Breast epithelium (tissue), 4 donors: Measurements from ENCODE around the gene ABHD12B. TPM values are rescaled to one million over a fixed set of nuclear protein-coding genes. Genes with fewer than 3 reads are reported as not detected.

Experiments used
- DNase-seq, 2 donors: peaks; one replicate each; pipeline ENCODE4 v3.0.0-alpha.2; 2019; ENCODE audit warnings: low spot score in 2 of 2
- H3K27ac ChIP-seq, 2 donors: fragments of 200-600 bp; sonication (generic) in 1 of 2; one replicate each; pipeline ENCODE4 v1.5.1; 2016 to 2019; ENCODE audit warnings: mild to moderate bottlenecking in 1 of 2
- H3K27me3 ChIP-seq, 2 donors: fragments of 200-600 bp; sonication (generic) in 1 of 2; one replicate each; pipeline versions ENCODE4 v1.5.1 to v1.6.0; 2017 to 2019; ENCODE audit warnings: control low read depth in 1 of 2, mild to moderate bottlenecking in 1 of 2
- H3K36me3 ChIP-seq: fragments of 200-600 bp; one replicate; pipeline ENCODE4 v1.5.1; 2019
- H3K4me1 ChIP-seq, 2 donors: fragments of 200-600 bp; sonication (generic); one replicate each; pipeline ENCODE4 v1.5.1; 2016 to 2019; ENCODE audit warnings: control low read depth in 1 of 2
- H3K4me3 ChIP-seq, 3 donors: fragments of 200-600 bp; sonication (generic); 1 replicate in 2 of 3; 2 replicates in 1 of 3; pipeline ENCODE4 v1.5.1; 2016 to 2019; ENCODE audit warnings: mild to moderate bottlenecking in 3 of 3, moderate library complexity in 2 of 3
- H3K9me3 ChIP-seq, 2 donors: fragments of 200-600 bp; sonication (generic) in 1 of 2; one replicate each; pipeline ENCODE4 v1.5.1; 2016 to 2019; ENCODE audit warnings: control low read depth in 1 of 2
- CTCF ChIP-seq, 3 donors: fragments of 450-650 bp; IDR thresholded peaks; one replicate each; pipeline ENCODE4 v1.5.1; 2016 to 2017; ENCODE audit warnings: antibody characterized with exemption in 3 of 3, mild to moderate bottlenecking in 3 of 3, moderate library complexity in 3 of 3
- POLR2A ChIP-seq: fragments of 450-650 bp; IDR thresholded peaks from one replicate; pipeline ENCODE4 v1.6.1; 2016; ENCODE audit warnings: antibody characterized with exemption, mild to moderate bottlenecking, moderate library complexity
- POLR2AphosphoS5 ChIP-seq, 3 donors: sonication (generic); formaldehyde crosslinking; IDR thresholded peaks; one replicate each; pipeline ENCODE4 v1.6.1; 2017; ENCODE audit warnings: antibody characterized with exemption in 3 of 3
- intact Hi-C: fragments of 100-400 bp; cut with DNase I; formaldehyde crosslinking; loops from one replicate; pipeline ENCODE4 v1.15.1; 2023; ENCODE audit warnings: low total_unique reads
- total RNA-seq, 3 donors: library from RNA; depleted of rRNA; stranded (reverse); fragments of >200 nt; gene quantifications; one replicate each; pipeline ENCODE4 v1.1.0, GENCODE V29; 2016

ABHD12B gene
- total RNA-seq = not detected

GRCh38 chr14:50871914-50872732 lies at the start of gene ABHD12B:
TSS of gene ABHD12B (plus strand) at chr14:50872053. CDS start at chr14:50872175, 122 bp downstream.
- Histone ChIP-seq H3K36me3 (no peaks in the 10 kb centered on the region), H3K4me1 (no peaks in the 10 kb centered on the region), H3K27me3 (no peaks in the 10 kb centered on the region), H3K9me3 (no peaks in the 10 kb centered on the region), H3K4me3 (peak within 1 kb of the TSS; percentile 10 to 65 (median 46)), H3K27ac (no peak within 1 kb of the TSS)
- intact Hi-C loops = no loop called here
- no peak for DNase-seq
- TF ChIP-seq POLR2A (no peak), POLR2AphosphoS5 (IDR thresholded peaks at IDR 0.05) (no peak), CTCF (IDR thresholded peaks at IDR 0.05) (no peak)

GRCh38 chr14:50822501-50823042 lies 49.3 kb upstream of the ABHD12B start:
- no peak overlapping the region for H3K27ac ChIP-seq

GRCh38 chr14:50823051-50823761 lies 48.6 kb upstream of the ABHD12B start:
- no peaks in the 10 kb centered on the region for H3K4me1 ChIP-seq
- no peaks in the 10 kb centered on the region for H3K36me3 ChIP-seq
- TF ChIP-seq POLR2AphosphoS5 (IDR thresholded peaks at IDR 0.05) (no peak), CTCF (IDR thresholded peaks at IDR 0.05) (no peak), POLR2A (no peak)
- intact Hi-C loops = no loop called here
- DNase-seq = no peak
- no peak overlapping the region for H3K4me3 ChIP-seq
- no peaks in the 10 kb centered on the region for H3K9me3 ChIP-seq
- no peaks in the 10 kb centered on the region for H3K27me3 ChIP-seq
- no peak overlapping the region for H3K27ac ChIP-seq

More at GRCh38 chr14:50822501-50823042, 49.3 kb upstream of the ABHD12B start:
- intact Hi-C loops = no loop called here
- no peak for DNase-seq
- H3K27me3 ChIP-seq = no peaks in the 10 kb centered on the region
- no peaks in the 10 kb centered on the region for H3K36me3 ChIP-seq
- no peak for TF ChIP-seq POLR2AphosphoS5 (IDR thresholded peaks at IDR 0.05)
- TF ChIP-seq CTCF (IDR thresholded peaks at IDR 0.05) = no peak
- no peak for TF ChIP-seq POLR2A
- no peaks in the 10 kb centered on the region for H3K9me3 ChIP-seq
- H3K4me1 ChIP-seq = no peaks in the 10 kb centered on the region
- H3K4me3 ChIP-seq = no peak overlapping the region

- no peak overlapping the region for H3K27ac ChIP-seq
- TF ChIP-seq POLR2A (no peak), POLR2AphosphoS5 (IDR thresholded peaks at IDR 0.05) (no peak), CTCF (IDR thresholded peaks at IDR 0.05) (no peak)
- no peaks in the 10 kb centered on the region for H3K27me3 ChIP-seq
- no peaks in the 10 kb centered on the region for H3K4me1 ChIP-seq
- no peaks in the 10 kb centered on the region for H3K9me3 ChIP-seq
- H3K4me3 ChIP-seq = no peak overlapping the region
- H3K36me3 ChIP-seq = no peaks in the 10 kb centered on the region
- intact Hi-C loops = no loop called here
- no peak for DNase-seq
Observed at GRCh38 chr14:50823762-50824636, 47.9 kb upstream of the ABHD12B start.
